Epithelial cell of esophagus (primary cell): Measurements from ENCODE around the gene MCTP1.
A peak's percentile ranks its signal among the peaks of the same experiment; 100 is the strongest.

Source experiments
- DNase-seq: peaks from one replicate; pipeline ENCODE4 v3.0.0; 2010; ENCODE audit warnings: low read depth
- H3K4me3 ChIP-seq: 2 replicates; pipeline ENCODE4 v1.5.1; 2011; ENCODE audit warnings: mild to moderate bottlenecking, low read length, control low read depth
- CTCF ChIP-seq: IDR thresholded peaks from 2 replicates; pipeline ENCODE4 v1.5.1; 2011; ENCODE audit warnings: low read depth, mild to moderate bottlenecking, low read length, control low read depth, inconsistent platforms; ENCODE audit not compliant: insufficient read depth; ENCODE audit errors: missing control alignments

MCTP1 gene

GRCh38 chr5:95084757-95085156 is 200.1 kb downstream of the MCTP1 start:
- H3K4me3 ChIP-seq = no peak overlapping the region
- peak; percentile 10 for DNase-seq
- no peak for TF ChIP-seq CTCF

GRCh38 chr5:95083606-95084005 is 201.3 kb downstream of the MCTP1 start:
- DNase-seq = no peak
- no peak for TF ChIP-seq CTCF
- H3K4me3 ChIP-seq = no peak overlapping the region

- peak; percentile 33 for DNase-seq
- no peak for TF ChIP-seq CTCF
- H3K4me3 ChIP-seq = no peak overlapping the region
These were observed 202.9 kb downstream of the MCTP1 start for GRCh38 chr5:95081982-95082381.

GRCh38 chr5:95081500-95081960 is 203.4 kb downstream of the MCTP1 start:
- DNase-seq = peak; percentile 84
- no peak for TF ChIP-seq CTCF
- no peak overlapping the region for H3K4me3 ChIP-seq

- no peak for TF ChIP-seq CTCF
These were observed 204.5 kb downstream of the MCTP1 start for GRCh38 chr5:95080441-95080840.

GRCh38 chr5:95080030-95080429 is 204.9 kb downstream of the MCTP1 start:
- DNase-seq = no peak
- TF ChIP-seq CTCF = no peak
- H3K4me3 ChIP-seq = no peak overlapping the region

More at GRCh38 chr5:95080441-95080840, 204.5 kb downstream of the MCTP1 start:
- no peak for DNase-seq
- H3K4me3 ChIP-seq = no peak overlapping the region

- H3K4me3 ChIP-seq = no peak overlapping the region
- no peak for TF ChIP-seq CTCF
- no peak for DNase-seq
These were observed 206.0 kb downstream of the MCTP1 start for GRCh38 chr5:95078868-95079267.
